ENCODE data around the gene TGIF2. TPM values are rescaled to one million over a fixed set of nuclear protein-coding genes. Genes with fewer than 3 reads are reported as not detected.
A peak's percentile ranks its signal among the peaks of the same experiment; 100 is the strongest.

Gene TGIF2
- total RNA-seq, 1 experiment from 2014 or later = 58.4 TPM

- ChIA-PET POLR2A (interaction anchor here (1.0 to 1.4 kb wide), 7 partner anchors 14 to 1119 kb away, joined by 3 to 16 read pairs (median 4); partner anchors contain the start of genes DSN1 and RAB5IF), CTCF (interaction anchor here (0.6 to 3.2 kb wide), 5 partner anchors 14 to 157 kb away, joined by 4 to 31 read pairs (median 7); partner anchors contain the start of gene RAB5IF)
- H3K27me3 Mint-ChIP-seq (ENCODE audit: insufficient read depth, unreplicated experiment) = no peaks in the 10 kb centered on the region
- no peak for TF ChIP-seq CTCF (IDR thresholded peaks at IDR 0.05; ENCODE audit: insufficient read depth in 1 of 2, low read depth in 1 of 2, low read length in 1 of 2, severe bottlenecking in 1 of 2, unreplicated experiment in 1 of 2)
- H3K4me1 ChIP-seq = peaks cover 29% of the 10 kb centered on the region
- H3K9me3 Mint-ChIP-seq (ENCODE audit: unreplicated experiment) = no peaks in the 10 kb centered on the region
- no peaks in the 10 kb centered on the region for H3K27me3 ChIP-seq (replicated peaks; ENCODE audit: control insufficient read depth, insufficient read depth, low read length)
- peaks cover 12% of the 10 kb centered on the region for H3K4me1 Mint-ChIP-seq (ENCODE audit: low read depth, unreplicated experiment)
- peaks cover 26% of the 10 kb centered on the region for H3K36me3 Mint-ChIP-seq (ENCODE audit: insufficient read depth, unreplicated experiment)
- peak overlapping the region; percentile 79 for H3K4me3 Mint-ChIP-seq (ENCODE audit: unreplicated experiment)
- no peak overlapping the region for H3K27ac Mint-ChIP-seq (ENCODE audit: unreplicated experiment)
- DNase-seq = peak in 1 of 2 experiments; percentile 64
- TSS peak; percentile 19 for BruUV-seq (replicated peaks)
- H3K36me3 ChIP-seq (ENCODE audit: control insufficient read depth, insufficient read depth, low read length) = peaks cover 6% of the 10 kb centered on the region; the same call in 1 of the 2 replicates
- H3K4me3 ChIP-seq (ENCODE audit: low read depth, low read length) = peak overlapping the region; percentile 82
- no peaks in the 10 kb centered on the region for H3K9me3 ChIP-seq
- intact Hi-C loops (cut with micrococcal nuclease; ENCODE audit: unreplicated experiment) = loop anchor here (1.0 to 2.0 kb wide), 2 partner anchors 11 to 17 kb away; no protein-coding TSS in a partner anchor
These were observed 485 bp downstream of the TGIF2 start for GRCh38 chr20:36573798-36574365.

GRCh38 chr20:36574366-36575135 is 1.2 kb downstream of the TGIF2 start:
- peak; percentile 89 to 90 for DNase-seq
- intact Hi-C loops (cut with micrococcal nuclease; ENCODE audit: unreplicated experiment) = loop anchor here (1.0 kb wide), 2 partner anchors 18 to 31 kb away; partner anchors contain the start of gene RAB5IF
- peak overlapping the region; percentile 82 for H3K4me3 ChIP-seq (ENCODE audit: low read depth, low read length)
- POLR2A ChIA-PET = interaction anchor here (0.5 to 1.4 kb wide), 6 partner anchors 14 to 617 kb away, joined by 3 to 16 read pairs (median 6); partner anchors contain the start of gene RAB5IF
- Mint-ChIP-seq H3K9me3 (ENCODE audit: unreplicated experiment) (no peaks in the 10 kb centered on the region), H3K27ac (ENCODE audit: unreplicated experiment) (peak overlapping the region; percentile 62), H3K4me1 (ENCODE audit: low read depth, unreplicated experiment) (peaks cover 12% of the 10 kb centered on the region), H3K27me3 (ENCODE audit: insufficient read depth, unreplicated experiment) (no peaks in the 10 kb centered on the region), H3K36me3 (ENCODE audit: insufficient read depth, unreplicated experiment) (peaks cover 27% of the 10 kb centered on the region), H3K4me3 (ENCODE audit: unreplicated experiment) (peak overlapping the region; percentile 79)
- peaks cover 29% of the 10 kb centered on the region for H3K4me1 ChIP-seq
- peaks cover 9% of the 10 kb centered on the region for H3K36me3 ChIP-seq (ENCODE audit: control insufficient read depth, insufficient read depth, low read length)
- no peaks in the 10 kb centered on the region for H3K9me3 ChIP-seq
- no TSS peak for BruUV-seq (replicated peaks)
- peak in 1 of 2 experiments; percentile 25 for TF ChIP-seq CTCF (IDR thresholded peaks at IDR 0.05; ENCODE audit: insufficient read depth in 1 of 2, low read depth in 1 of 2, low read length in 1 of 2, severe bottlenecking in 1 of 2, unreplicated experiment in 1 of 2)
- CTCF ChIA-PET = interaction anchor here (0.8 to 3.2 kb wide), 6 partner anchors 14 to 180 kb away, joined by 3 to 31 read pairs (median 6); partner anchors contain the start of gene RAB5IF
- no peaks in the 10 kb centered on the region for H3K27me3 ChIP-seq (replicated peaks; ENCODE audit: control insufficient read depth, insufficient read depth, low read length)

GRCh38 chr20:36576081-36576445 is 2.7 kb downstream of the TGIF2 start:
- no peak for TF ChIP-seq CTCF (IDR thresholded peaks at IDR 0.05; ENCODE audit: insufficient read depth in 1 of 2, low read depth in 1 of 2, low read length in 1 of 2, severe bottlenecking in 1 of 2, unreplicated experiment in 1 of 2)
- Histone ChIP-seq H3K27me3 (replicated peaks; ENCODE audit: control insufficient read depth, insufficient read depth, low read length) (no peaks in the 10 kb centered on the region), H3K4me3 (ENCODE audit: low read depth, low read length) (no peak overlapping the region), H3K36me3 (ENCODE audit: control insufficient read depth, insufficient read depth, low read length) (peaks cover 11% of the 10 kb centered on the region), H3K9me3 (no peaks in the 10 kb centered on the region), H3K4me1 (peaks cover 29% of the 10 kb centered on the region)
- Mint-ChIP-seq H3K27ac (ENCODE audit: unreplicated experiment) (peak overlapping the region; percentile 62), H3K4me3 (ENCODE audit: unreplicated experiment) (peak overlapping the region; percentile 79), H3K4me1 (ENCODE audit: low read depth, unreplicated experiment) (peaks cover 12% of the 10 kb centered on the region), H3K9me3 (ENCODE audit: unreplicated experiment) (no peaks in the 10 kb centered on the region), H3K27me3 (ENCODE audit: insufficient read depth, unreplicated experiment) (no peaks in the 10 kb centered on the region), H3K36me3 (ENCODE audit: insufficient read depth, unreplicated experiment) (peaks cover 41% of the 10 kb centered on the region)
- POLR2A ChIA-PET = interaction anchor here (0.6 to 0.8 kb wide), 2 partner anchors 7 to 29 kb away, joined by 3 to 27 read pairs; partner anchors contain the start of gene RAB5IF
- CTCF ChIA-PET = interaction anchor here (0.6 to 3.2 kb wide), 4 partner anchors 12 to 198 kb away, joined by 3 to 31 read pairs (median 13); partner anchors contain the start of genes DSN1 and RAB5IF
- no peak for DNase-seq
- no TSS peak for BruUV-seq (replicated peaks)
- intact Hi-C loops (cut with micrococcal nuclease; ENCODE audit: unreplicated experiment) = no loop called here
